ENCODE measurements around the gene SRGAP1.

DNA sequence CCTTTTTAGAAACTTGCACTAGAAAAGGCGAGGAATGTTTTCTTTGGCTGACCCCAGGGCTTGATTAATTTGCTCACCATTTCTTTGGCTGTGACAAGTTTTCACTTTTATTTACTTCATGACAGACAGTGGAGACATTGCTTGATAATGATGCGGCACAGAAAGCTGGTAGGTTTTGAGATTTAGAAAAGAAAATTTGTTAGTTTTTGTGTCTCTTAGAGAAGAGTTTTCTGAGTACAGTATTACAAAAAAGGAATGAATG is 18.4 kb downstream of the SRGAP1 start:
- TF ChIP-seq, protein P1, sequence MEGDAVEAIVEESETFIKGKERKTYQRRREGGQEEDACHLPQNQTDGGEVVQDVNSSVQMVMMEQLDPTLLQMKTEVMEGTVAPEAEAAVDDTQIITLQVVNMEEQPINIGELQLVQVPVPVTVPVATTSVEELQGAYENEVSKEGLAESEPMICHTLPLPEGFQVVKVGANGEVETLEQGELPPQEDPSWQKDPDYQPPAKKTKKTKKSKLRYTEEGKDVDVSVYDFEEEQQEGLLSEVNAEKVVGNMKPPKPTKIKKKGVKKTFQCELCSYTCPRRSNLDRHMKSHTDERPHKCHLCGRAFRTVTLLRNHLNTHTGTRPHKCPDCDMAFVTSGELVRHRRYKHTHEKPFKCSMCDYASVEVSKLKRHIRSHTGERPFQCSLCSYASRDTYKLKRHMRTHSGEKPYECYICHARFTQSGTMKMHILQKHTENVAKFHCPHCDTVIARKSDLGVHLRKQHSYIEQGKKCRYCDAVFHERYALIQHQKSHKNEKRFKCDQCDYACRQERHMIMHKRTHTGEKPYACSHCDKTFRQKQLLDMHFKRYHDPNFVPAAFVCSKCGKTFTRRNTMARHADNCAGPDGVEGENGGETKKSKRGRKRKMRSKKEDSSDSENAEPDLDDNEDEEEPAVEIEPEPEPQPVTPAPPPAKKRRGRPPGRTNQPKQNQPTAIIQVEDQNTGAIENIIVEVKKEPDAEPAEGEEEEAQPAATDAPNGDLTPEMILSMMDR (IDR thresholded peaks at IDR 0.05) = no peak
- no peak for TF ChIP-seq POLR2AphosphoS5 (IDR thresholded peaks at IDR 0.05; ENCODE audit: low read depth, low read length)
